Measurements from ENCODE around the gene TMEM125.

The TMEM125 gene

GRCh38 chr1:43274804-43275180 lies 5.0 kb downstream of the TMEM125 start:
- no peak for DNase-seq (ENCODE audit: low spot score)

- DNase-seq (ENCODE audit: low spot score), result no peak
Observed at GRCh38 chr1:43275826-43276620, 6.2 kb downstream of the TMEM125 start.

GRCh38 chr1:43276673-43277072 lies 6.9 kb downstream of the TMEM125 start:
- no peak for DNase-seq (ENCODE audit: low spot score)

DNA sequence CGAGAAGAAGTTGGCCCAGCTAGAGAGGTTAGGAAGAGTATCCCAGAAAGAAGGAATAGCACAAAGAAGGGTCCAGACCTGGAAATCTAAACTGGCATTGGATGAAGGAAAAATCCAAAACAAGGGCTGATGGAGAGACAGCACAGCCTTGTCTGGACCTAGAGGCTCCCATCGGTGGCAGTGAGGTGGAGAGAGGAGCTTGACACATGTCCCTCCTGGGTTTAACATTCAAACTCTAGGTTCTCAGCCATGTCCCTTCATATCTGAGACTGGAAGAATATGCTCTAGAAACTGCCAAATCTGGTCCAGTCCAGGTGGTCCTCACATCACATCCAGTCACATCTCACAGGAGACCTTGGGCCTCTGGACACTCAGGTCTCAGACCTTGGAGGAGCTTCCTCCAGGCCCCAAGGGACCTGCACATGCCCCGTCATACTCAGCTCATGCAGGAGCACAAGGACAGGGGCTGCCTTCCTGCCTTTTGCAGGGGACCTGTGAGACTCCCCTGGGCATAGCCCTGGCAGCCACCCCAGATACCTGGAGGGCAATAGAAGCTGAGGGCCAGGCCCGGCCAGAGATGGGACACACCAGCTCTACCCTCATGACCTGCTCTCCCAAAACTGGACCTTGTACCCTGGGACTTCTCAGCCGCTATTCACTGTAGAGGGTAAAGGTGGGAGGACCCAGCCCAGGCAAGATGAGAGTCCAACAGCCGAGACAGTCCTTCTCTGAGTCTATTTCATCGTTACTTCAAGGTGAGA lies 7.5 kb downstream of the TMEM125 start:
- DNase-seq (ENCODE audit: low spot score), result no peak

GRCh38 chr1:43279161-43279560 lies 9.4 kb downstream of the TMEM125 start:
- DNase-seq (ENCODE audit: low spot score), result no peak

GRCh38 chr1:43279666-43280065 lies 9.9 kb downstream of the TMEM125 start:
- no peak for DNase-seq (ENCODE audit: low spot score)

GRCh38 chr1:43280692-43281091 lies 10.9 kb downstream of the TMEM125 start:
- DNase-seq (ENCODE audit: low spot score), result no peak

- DNase-seq (ENCODE audit: low spot score), result peak; percentile 52
Observed at GRCh38 chr1:43282220-43283195, 12.7 kb downstream of the TMEM125 start.

DNA sequence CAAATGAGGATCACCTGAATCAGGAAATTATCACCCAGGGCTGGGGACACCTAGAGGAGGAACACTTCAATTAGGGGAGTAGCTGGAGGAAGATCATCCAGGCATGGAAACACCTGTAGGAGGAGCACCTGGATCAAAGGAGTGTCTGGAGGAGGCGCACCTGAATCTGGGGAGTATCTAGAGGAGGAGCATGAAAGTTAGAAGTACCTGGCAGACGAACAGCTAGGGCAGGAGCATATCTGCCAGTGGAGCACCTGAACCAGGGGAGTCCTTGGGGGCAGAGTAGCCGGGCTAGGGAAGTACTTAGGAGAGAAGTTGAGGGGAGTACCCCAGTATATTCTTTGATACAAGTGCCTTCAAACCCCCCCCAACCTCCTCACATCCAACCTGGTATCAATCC lies 14.3 kb downstream of the TMEM125 start:
- DNase-seq (ENCODE audit: low spot score), result no peak

GRCh38 chr1:43284546-43285110 lies 14.8 kb downstream of the TMEM125 start:
- DNase-seq (ENCODE audit: low spot score), result no peak

DNA sequence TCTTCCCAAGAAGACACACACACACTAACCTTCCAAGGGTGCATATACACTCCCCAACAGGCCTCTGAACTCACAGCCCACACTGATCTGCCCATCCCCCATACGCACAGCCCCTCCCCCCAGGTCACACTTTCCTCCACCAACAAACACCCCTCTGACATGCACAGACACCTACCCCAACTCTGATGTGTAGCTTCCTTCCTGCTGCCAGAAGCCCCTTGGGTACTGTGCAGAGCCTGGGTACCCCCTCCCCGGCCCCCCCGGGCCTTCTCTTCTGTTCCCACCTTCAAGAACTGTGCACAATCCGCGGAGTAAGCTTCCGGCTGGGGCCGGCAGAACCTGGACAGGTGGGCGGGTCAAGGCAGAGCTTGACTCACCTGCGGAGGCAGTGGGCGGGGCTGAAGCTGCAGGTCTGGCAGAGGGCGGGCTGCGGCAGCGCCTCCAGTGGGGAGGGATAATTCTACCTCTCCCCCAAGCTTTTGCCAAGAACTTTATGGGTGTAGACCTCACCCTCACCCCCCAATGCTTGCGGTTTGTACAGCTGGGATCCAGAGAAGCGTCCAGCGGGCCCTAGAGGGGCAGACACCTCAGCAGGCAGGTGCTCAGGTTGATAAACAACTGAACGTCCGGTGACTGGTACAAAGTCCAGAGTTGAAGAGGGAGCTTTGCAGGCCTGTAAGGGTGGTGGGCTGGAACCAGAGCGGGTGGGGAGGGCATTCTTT lies 15.6 kb downstream of the TMEM125 start, which contains the start of gene C1orf210:
TSS of gene C1orf210 (minus strand) at position 313 of the 722 bp plus-strand sequence. CDS start 2,311 bp downstream, outside the sequence.
- no peak for DNase-seq (ENCODE audit: low spot score)

- no peak for DNase-seq (ENCODE audit: low spot score)
Observed at GRCh38 chr1:43286115-43286514, 16.3 kb downstream of the TMEM125 start.

DNA sequence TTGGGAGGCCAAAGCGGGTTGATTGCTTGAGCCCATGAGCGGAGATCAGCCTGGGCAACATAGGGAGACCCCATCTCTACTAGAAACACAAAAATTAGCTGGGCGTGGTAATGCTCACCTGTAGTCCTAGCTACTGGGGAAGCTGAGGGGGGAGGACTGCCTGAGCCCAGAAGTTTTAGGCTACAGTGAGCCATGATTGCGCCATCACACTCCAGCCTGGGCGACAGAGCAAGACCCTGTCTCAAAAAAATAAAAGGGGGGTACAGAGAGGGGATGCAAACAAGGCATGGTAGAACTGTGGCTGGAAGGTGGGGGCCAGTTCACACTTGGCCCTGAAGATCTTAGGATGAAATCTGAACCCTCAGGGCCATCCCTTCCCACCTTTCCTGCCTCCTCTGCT lies 16.8 kb downstream of the TMEM125 start:
- DNase-seq (ENCODE audit: low spot score), result no peak

DNA sequence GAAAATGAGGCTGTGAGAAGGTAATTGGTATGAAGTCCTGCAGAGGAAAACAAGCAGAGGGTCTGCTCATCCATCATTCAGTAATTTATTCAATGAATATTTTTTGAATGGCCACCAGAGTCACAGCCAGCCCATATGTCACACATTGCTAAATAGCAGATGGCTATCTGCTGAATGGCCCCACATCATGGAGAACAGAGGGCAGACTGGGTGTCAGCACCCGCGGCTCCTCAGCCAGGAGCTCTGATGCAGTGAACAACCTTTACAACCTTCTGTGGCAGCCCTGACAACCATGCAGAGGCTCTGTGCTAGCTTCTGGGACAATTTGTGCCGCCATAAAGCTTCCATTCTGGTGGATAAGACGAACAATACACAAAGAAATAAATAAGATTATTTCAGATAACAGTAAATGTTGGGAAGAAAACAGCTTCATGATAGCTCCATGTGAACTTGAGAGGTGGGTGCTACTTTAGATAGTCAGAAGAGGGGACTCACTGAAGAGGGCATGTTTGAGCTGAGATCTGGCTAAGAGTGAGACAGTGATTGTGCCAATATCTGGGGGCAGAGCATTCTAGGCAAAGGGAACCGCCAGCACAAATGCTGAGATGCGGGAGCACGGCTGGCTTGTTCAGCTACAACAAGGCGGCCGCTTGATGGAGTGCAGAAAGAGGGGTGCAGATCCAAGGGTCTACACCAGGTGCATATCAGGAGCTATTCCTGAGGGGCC lies 18.4 kb downstream of the TMEM125 start:
- peak; percentile 65 for DNase-seq (ENCODE audit: low spot score)

DNA sequence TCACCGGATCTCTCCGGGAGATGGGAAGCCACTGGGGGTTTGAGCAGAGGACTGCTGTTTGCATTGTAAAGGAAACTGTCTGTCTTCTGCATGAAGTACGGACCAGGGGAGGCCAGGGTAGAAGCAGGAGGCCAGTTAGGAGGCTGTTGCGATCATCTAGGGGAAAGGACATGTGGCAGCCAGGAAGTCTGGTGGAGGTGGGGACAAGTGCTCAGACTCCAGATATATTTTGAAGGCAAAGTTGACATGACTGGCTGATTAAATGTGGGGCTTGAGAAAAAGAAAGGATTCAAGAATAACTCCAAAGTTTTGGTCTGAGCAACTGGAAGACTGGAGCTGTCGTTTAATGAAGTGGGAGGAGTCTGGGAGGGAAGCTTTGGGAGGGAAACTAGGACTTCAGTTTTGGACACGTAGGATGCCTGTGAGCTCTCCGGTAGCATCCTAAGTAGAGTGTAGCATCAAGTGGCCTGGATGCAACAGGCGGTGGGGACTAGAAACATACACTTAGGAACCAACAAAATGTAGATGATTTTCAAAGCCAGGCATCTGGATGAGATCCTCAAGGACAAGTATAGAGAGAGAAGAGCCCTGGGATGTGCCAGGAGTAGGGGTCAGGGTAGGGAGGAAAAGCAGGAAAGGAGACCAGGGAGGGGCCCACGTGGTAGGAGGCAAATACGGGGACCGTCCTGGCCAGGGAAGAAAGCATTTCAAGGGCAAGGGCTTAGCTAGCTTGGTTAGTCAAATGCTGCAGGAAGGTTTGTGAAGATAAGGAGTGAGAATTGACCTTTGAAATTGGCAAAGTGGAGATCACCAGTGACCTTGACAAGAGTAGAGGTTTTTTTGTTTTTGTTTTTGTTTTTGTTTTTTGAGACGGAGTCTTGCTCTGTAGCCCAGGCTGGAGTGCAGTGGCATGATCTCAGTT lies 19.3 kb downstream of the TMEM125 start:
- no peak for DNase-seq (ENCODE audit: low spot score)

GRCh38 chr1:43292216-43292615 lies 22.4 kb downstream of the TMEM125 start:
- no peak for DNase-seq (ENCODE audit: low spot score)

GRCh38 chr1:43292679-43293078 lies 22.9 kb downstream of the TMEM125 start:
- no peak for DNase-seq (ENCODE audit: low spot score)

GRCh38 chr1:43293176-43293575 lies 23.4 kb downstream of the TMEM125 start:
- no peak for DNase-seq (ENCODE audit: low spot score)
